ENCODE data around the gene CHST1.

Gene CHST1

GRCh38 chr11:45622283-45622682 is 43.1 kb downstream of the CHST1 start:
- Histone ChIP-seq H3K9me3 (ENCODE audit: control insufficient read depth in 5 of 5, low read length in 5 of 5) (peaks cover 0 to 16% (median 13%) of the 10 kb centered on the region in 5 donors), H3K27ac (ENCODE audit: low read depth, low read length) (no peak overlapping the region), H3K27me3 (ENCODE audit: control insufficient read depth in 5 of 5, insufficient read depth in 4 of 5, low read length in 5 of 5) (peaks cover 0 to 13% (median 3%) of the 10 kb centered on the region in 5 donors)

GRCh38 chr11:45621588-45621987 is 43.8 kb downstream of the CHST1 start:
- peaks cover 0 to 11% (median 3%) of the 10 kb centered on the region in 5 donors for H3K27me3 ChIP-seq (ENCODE audit: control insufficient read depth in 5 of 5, insufficient read depth in 4 of 5, low read length in 5 of 5)

More at GRCh38 chr11:45622283-45622682, 43.1 kb downstream of the CHST1 start:
- no peaks in the 10 kb centered on the region for H3K36me3 ChIP-seq (ENCODE audit: control insufficient read depth in 5 of 5, insufficient read depth in 5 of 5, low read length in 5 of 5)
- no peak overlapping the region for H3K9ac ChIP-seq (ENCODE audit: low read length in 5 of 5)
- peaks cover 0 to 15% (median 0%) of the 10 kb centered on the region in 5 donors for H3K4me1 ChIP-seq (ENCODE audit: control insufficient read depth in 5 of 5, insufficient read depth in 5 of 5, low read length in 5 of 5)
- H3K4me3 ChIP-seq (ENCODE audit: low read depth in 1 of 5, low read length in 5 of 5): no peak overlapping the region

GRCh38 chr11:45620243-45620642 is 45.2 kb downstream of the CHST1 start:
- no peaks in the 10 kb centered on the region for H3K36me3 ChIP-seq (ENCODE audit: control insufficient read depth in 5 of 5, insufficient read depth in 5 of 5, low read length in 5 of 5)
- H3K27ac ChIP-seq (ENCODE audit: low read depth, low read length): no peak overlapping the region
- H3K27me3 ChIP-seq (ENCODE audit: control insufficient read depth in 5 of 5, insufficient read depth in 4 of 5, low read length in 5 of 5): peaks cover 0 to 6% (median 3%) of the 10 kb centered on the region in 5 donors
- peaks cover 0 to 15% (median 0%) of the 10 kb centered on the region in 5 donors for H3K4me1 ChIP-seq (ENCODE audit: control insufficient read depth in 5 of 5, insufficient read depth in 5 of 5, low read length in 5 of 5)
- H3K9me3 ChIP-seq (ENCODE audit: control insufficient read depth in 5 of 5, low read length in 5 of 5): peaks cover 0 to 16% (median 13%) of the 10 kb centered on the region in 5 donors
- no peak overlapping the region for H3K9ac ChIP-seq (ENCODE audit: low read length in 5 of 5)
- no peak overlapping the region for H3K4me3 ChIP-seq (ENCODE audit: low read depth in 1 of 5, low read length in 5 of 5)

More at GRCh38 chr11:45621588-45621987, 43.8 kb downstream of the CHST1 start:
- H3K27ac ChIP-seq (ENCODE audit: low read depth, low read length): no peak overlapping the region
- H3K4me3 ChIP-seq (ENCODE audit: low read depth in 1 of 5, low read length in 5 of 5): no peak overlapping the region
- H3K4me1 ChIP-seq (ENCODE audit: control insufficient read depth in 5 of 5, insufficient read depth in 5 of 5, low read length in 5 of 5): peaks cover 0 to 15% (median 0%) of the 10 kb centered on the region in 5 donors
- no peaks in the 10 kb centered on the region for H3K36me3 ChIP-seq (ENCODE audit: control insufficient read depth in 5 of 5, insufficient read depth in 5 of 5, low read length in 5 of 5)
- H3K9me3 ChIP-seq (ENCODE audit: control insufficient read depth in 5 of 5, low read length in 5 of 5): peaks cover 0 to 16% (median 13%) of the 10 kb centered on the region in 5 donors
- H3K9ac ChIP-seq (ENCODE audit: low read length in 5 of 5): no peak overlapping the region

- no peak overlapping the region for H3K9ac ChIP-seq (ENCODE audit: low read length in 5 of 5)
- peaks cover 0 to 15% (median 0%) of the 10 kb centered on the region in 5 donors for H3K4me1 ChIP-seq (ENCODE audit: control insufficient read depth in 5 of 5, insufficient read depth in 5 of 5, low read length in 5 of 5)
- H3K36me3 ChIP-seq (ENCODE audit: control insufficient read depth in 5 of 5, insufficient read depth in 5 of 5, low read length in 5 of 5): no peaks in the 10 kb centered on the region
- no peak overlapping the region for H3K27ac ChIP-seq (ENCODE audit: low read depth, low read length)
- H3K4me3 ChIP-seq (ENCODE audit: low read depth in 1 of 5, low read length in 5 of 5): no peak overlapping the region
- peaks cover 0 to 6% (median 3%) of the 10 kb centered on the region in 5 donors for H3K27me3 ChIP-seq (ENCODE audit: control insufficient read depth in 5 of 5, insufficient read depth in 4 of 5, low read length in 5 of 5)
- H3K9me3 ChIP-seq (ENCODE audit: control insufficient read depth in 5 of 5, low read length in 5 of 5): peaks cover 0 to 16% (median 13%) of the 10 kb centered on the region in 5 donors
These were observed 46.5 kb downstream of the CHST1 start for GRCh38 chr11:45618897-45619296.

GRCh38 chr11:45617871-45618601 is 47.4 kb downstream of the CHST1 start:
- Histone ChIP-seq H3K4me1 (ENCODE audit: control insufficient read depth in 5 of 5, insufficient read depth in 5 of 5, low read length in 5 of 5) (peaks cover 0 to 15% (median 0%) of the 10 kb centered on the region in 5 donors), H3K9ac (ENCODE audit: low read length in 5 of 5) (no peak overlapping the region), H3K27me3 (ENCODE audit: control insufficient read depth in 5 of 5, insufficient read depth in 4 of 5, low read length in 5 of 5) (peaks cover 0 to 6% (median 3%) of the 10 kb centered on the region in 5 donors), H3K27ac (ENCODE audit: low read depth, low read length) (no peak overlapping the region), H3K9me3 (ENCODE audit: control insufficient read depth in 5 of 5, low read length in 5 of 5) (peaks cover 0 to 16% (median 13%) of the 10 kb centered on the region in 5 donors), H3K36me3 (ENCODE audit: control insufficient read depth in 5 of 5, insufficient read depth in 5 of 5, low read length in 5 of 5) (no peaks in the 10 kb centered on the region), H3K4me3 (ENCODE audit: low read depth in 1 of 5, low read length in 5 of 5) (no peak overlapping the region)

- Histone ChIP-seq H3K4me1 (ENCODE audit: control insufficient read depth in 5 of 5, insufficient read depth in 5 of 5, low read length in 5 of 5) (peaks cover 0 to 15% (median 0%) of the 10 kb centered on the region in 5 donors), H3K9ac (ENCODE audit: low read length in 5 of 5) (no peak overlapping the region)
These were observed 48.4 kb downstream of the CHST1 start for GRCh38 chr11:45616802-45617549.

GRCh38 chr11:45615182-45615792 is 50.1 kb downstream of the CHST1 start:
- H3K9ac ChIP-seq (ENCODE audit: low read length in 5 of 5): no peak overlapping the region
- H3K27me3 ChIP-seq (ENCODE audit: control insufficient read depth in 5 of 5, insufficient read depth in 4 of 5, low read length in 5 of 5): peaks cover 0 to 6% (median 3%) of the 10 kb centered on the region in 5 donors
- H3K36me3 ChIP-seq (ENCODE audit: control insufficient read depth in 5 of 5, insufficient read depth in 5 of 5, low read length in 5 of 5): no peaks in the 10 kb centered on the region
- H3K27ac ChIP-seq (ENCODE audit: low read depth, low read length): no peak overlapping the region
- no peak overlapping the region for H3K4me3 ChIP-seq (ENCODE audit: low read depth in 1 of 5, low read length in 5 of 5)
- peaks cover 0 to 4% (median 2%) of the 10 kb centered on the region in 5 donors for H3K9me3 ChIP-seq (ENCODE audit: control insufficient read depth in 5 of 5, low read length in 5 of 5)
- peaks cover 0 to 15% (median 0%) of the 10 kb centered on the region in 5 donors for H3K4me1 ChIP-seq (ENCODE audit: control insufficient read depth in 5 of 5, insufficient read depth in 5 of 5, low read length in 5 of 5)

More at GRCh38 chr11:45616802-45617549, 48.4 kb downstream of the CHST1 start:
- Histone ChIP-seq H3K27me3 (ENCODE audit: control insufficient read depth in 5 of 5, insufficient read depth in 4 of 5, low read length in 5 of 5) (peaks cover 0 to 6% (median 3%) of the 10 kb centered on the region in 5 donors), H3K36me3 (ENCODE audit: control insufficient read depth in 5 of 5, insufficient read depth in 5 of 5, low read length in 5 of 5) (no peaks in the 10 kb centered on the region), H3K27ac (ENCODE audit: low read depth, low read length) (no peak overlapping the region), H3K4me3 (ENCODE audit: low read depth in 1 of 5, low read length in 5 of 5) (no peak overlapping the region), H3K9me3 (ENCODE audit: control insufficient read depth in 5 of 5, low read length in 5 of 5) (peaks cover 0 to 16% (median 13%) of the 10 kb centered on the region in 5 donors)

- peaks cover 0 to 6% (median 3%) of the 10 kb centered on the region in 5 donors for H3K27me3 ChIP-seq (ENCODE audit: control insufficient read depth in 5 of 5, insufficient read depth in 4 of 5, low read length in 5 of 5)
- no peak overlapping the region for H3K9ac ChIP-seq (ENCODE audit: low read length in 5 of 5)
- H3K4me3 ChIP-seq (ENCODE audit: low read depth in 1 of 5, low read length in 5 of 5): no peak overlapping the region
- peaks cover 0 to 15% (median 0%) of the 10 kb centered on the region in 5 donors for H3K4me1 ChIP-seq (ENCODE audit: control insufficient read depth in 5 of 5, insufficient read depth in 5 of 5, low read length in 5 of 5)
- H3K9me3 ChIP-seq (ENCODE audit: control insufficient read depth in 5 of 5, low read length in 5 of 5): no peaks in the 10 kb centered on the region
- H3K27ac ChIP-seq (ENCODE audit: low read depth, low read length): no peak overlapping the region
- no peaks in the 10 kb centered on the region for H3K36me3 ChIP-seq (ENCODE audit: control insufficient read depth in 5 of 5, insufficient read depth in 5 of 5, low read length in 5 of 5)
These were observed 51.1 kb downstream of the CHST1 start for GRCh38 chr11:45614196-45614828.

- no peaks in the 10 kb centered on the region for H3K9me3 ChIP-seq (ENCODE audit: control insufficient read depth in 5 of 5, low read length in 5 of 5)
- H3K27ac ChIP-seq (ENCODE audit: low read depth, low read length): no peak overlapping the region
- peaks cover 5 to 17% (median 8%) of the 10 kb centered on the region in 5 donors for H3K27me3 ChIP-seq (ENCODE audit: control insufficient read depth in 5 of 5, insufficient read depth in 4 of 5, low read length in 5 of 5)
- peaks cover 0 to 3% (median 0%) of the 10 kb centered on the region in 5 donors for H3K4me1 ChIP-seq (ENCODE audit: control insufficient read depth in 5 of 5, insufficient read depth in 5 of 5, low read length in 5 of 5)
- H3K9ac ChIP-seq (ENCODE audit: low read length in 5 of 5): no peak overlapping the region
- no peak overlapping the region for H3K4me3 ChIP-seq (ENCODE audit: low read depth in 1 of 5, low read length in 5 of 5)
- H3K36me3 ChIP-seq (ENCODE audit: control insufficient read depth in 5 of 5, insufficient read depth in 5 of 5, low read length in 5 of 5): no peaks in the 10 kb centered on the region
These were observed 54.8 kb downstream of the CHST1 start for GRCh38 chr11:45610627-45611026.

All from subcutaneous abdominal adipose tissue (tissue), 5 donors.